HG03139 (cell line): ENCODE results near the gene COL2A1.

Source experiments
- ATAC-seq: cut with Tn5 transposase; IDR thresholded peaks from one replicate; pipeline ENCODE4 v1.9.1; 2021; ENCODE audit not compliant: unreplicated experiment

Gene COL2A1

GRCh38 chr12:48004053-48004941 lies at the start of gene COL2A1:
TSS of gene COL2A1 (minus strand) at chr12:48004476. CDS start at chr12:48004321, 155 bp downstream.
- ATAC-seq = no peak

DNA sequence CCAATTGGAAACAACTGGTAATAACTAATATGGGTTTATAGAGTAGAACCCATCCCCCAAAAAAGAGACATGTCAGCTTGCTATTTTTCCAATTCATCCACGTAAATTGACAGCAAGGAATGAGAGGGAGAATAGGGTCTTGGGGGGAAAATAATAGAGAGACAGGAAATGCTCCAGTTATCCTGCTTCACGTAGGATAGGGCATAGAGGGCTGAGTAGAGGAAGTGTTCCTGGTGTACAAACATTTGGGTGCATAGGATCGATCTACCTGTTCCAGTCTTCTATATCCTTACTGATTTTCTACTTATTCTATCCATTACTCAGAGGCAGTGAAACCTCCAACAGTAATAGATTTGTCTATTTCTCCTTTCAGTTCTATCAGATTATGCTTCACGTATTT lies 49.6 kb upstream of the COL2A1 start:
- no peak for ATAC-seq

DNA sequence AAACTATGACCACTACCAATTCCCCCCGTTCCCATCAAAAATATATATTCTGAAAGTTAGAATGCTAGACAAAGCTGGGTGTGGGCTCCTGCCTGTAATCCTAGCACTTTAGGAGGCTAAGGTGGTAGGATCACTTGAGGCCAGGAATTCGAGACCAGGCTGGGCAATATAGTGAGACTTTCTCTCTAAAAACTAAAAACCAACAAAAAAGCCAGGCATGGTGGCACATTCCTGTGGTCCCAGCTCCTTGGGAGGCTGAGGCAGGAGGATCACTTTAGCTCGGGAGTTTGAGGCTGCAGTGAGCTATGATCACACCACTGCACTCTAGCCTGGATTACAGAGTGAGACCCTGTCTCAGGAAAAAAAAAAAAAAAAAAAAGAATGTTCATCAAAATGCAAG lies 48.8 kb upstream of the COL2A1 start:
- ATAC-seq = no peak

DNA sequence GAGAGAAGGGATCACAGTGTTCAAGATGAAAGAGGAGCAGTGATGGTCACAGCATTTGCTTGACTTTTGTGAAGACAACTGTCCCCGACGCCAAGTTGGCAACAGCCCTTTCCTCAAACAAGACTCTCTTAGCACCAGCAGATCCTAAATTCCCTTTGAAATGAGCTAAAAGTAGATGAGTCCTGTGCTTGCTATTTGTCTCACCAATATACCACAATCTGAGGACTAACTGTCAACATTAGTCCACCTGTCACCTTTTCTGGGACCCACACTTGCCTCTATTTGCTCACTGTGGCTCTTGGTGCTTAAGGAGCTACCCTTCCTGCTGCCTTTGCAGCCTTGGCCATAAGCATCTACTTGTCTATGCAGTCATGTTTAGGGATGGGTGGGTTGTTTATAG lies 47.4 kb upstream of the COL2A1 start:
- no peak for ATAC-seq

GRCh38 chr12:48050174-48050573 lies 45.9 kb upstream of the COL2A1 start:
- no peak for ATAC-seq

- no peak for ATAC-seq
Observed at GRCh38 chr12:48045965-48046518, 41.8 kb upstream of the COL2A1 start.

- no peak for ATAC-seq
Observed at GRCh38 chr12:48045061-48045846, 41.0 kb upstream of the COL2A1 start.

GRCh38 chr12:48044396-48044795 lies 40.1 kb upstream of the COL2A1 start:
- ATAC-seq = no peak

DNA sequence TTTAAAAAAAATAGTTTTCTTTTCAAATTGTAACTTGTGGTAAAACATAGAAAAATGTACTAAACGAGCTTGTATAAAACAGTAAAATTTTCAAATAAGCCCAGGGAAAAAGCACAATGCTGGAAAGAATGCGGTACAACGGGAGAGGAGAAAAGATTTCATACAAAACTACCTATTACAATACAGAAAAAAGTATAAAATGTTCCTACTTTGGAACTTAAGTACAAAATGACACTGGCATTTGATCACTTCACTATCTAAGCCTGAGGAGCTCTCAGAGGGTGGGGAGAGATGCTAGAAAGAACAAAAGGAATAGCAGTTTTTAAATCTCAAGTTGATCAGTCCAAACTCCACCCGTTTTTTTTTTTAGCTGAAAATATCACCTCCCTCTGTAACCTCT lies 39.5 kb upstream of the COL2A1 start:
- ATAC-seq = no peak

DNA sequence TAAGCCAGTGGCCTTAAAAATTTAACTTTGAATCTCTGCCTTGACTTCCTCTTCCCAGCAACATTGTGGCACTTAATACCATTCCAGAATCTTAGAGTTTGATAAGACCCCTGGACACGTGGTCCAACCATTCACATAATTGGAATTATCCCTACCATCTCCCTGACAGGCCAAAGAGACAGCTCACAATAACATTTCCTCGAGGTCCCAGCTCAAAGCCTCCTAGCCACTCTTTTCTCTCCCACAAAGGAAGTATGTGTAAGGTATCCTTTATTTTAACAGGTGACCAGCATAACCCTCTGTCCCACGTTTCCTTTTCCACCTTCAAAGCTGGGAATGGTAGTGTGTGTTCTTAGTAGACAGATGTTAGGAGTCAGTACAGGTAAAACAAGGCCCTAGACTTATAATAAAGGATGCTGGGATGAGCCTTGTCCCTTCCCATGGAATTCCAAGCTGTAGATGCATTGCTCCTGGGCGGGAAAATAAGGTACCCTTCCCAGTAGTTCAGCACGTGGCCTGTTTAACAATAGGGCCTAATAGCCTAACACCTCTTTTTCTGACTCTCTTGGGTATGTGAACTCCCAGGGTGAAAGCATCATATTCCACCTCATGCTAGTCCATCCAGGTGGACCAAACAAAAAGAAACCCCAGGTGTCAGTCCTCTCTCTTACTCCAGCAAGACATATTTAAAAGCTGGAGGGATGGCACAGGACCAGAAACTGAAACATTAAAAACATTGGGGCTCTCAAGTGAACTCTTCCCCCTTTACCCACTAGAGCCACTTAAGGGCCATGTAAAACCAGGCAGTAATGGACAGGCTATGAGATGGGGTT lies 37.5 kb upstream of the COL2A1 start:
- ATAC-seq = no peak

DNA sequence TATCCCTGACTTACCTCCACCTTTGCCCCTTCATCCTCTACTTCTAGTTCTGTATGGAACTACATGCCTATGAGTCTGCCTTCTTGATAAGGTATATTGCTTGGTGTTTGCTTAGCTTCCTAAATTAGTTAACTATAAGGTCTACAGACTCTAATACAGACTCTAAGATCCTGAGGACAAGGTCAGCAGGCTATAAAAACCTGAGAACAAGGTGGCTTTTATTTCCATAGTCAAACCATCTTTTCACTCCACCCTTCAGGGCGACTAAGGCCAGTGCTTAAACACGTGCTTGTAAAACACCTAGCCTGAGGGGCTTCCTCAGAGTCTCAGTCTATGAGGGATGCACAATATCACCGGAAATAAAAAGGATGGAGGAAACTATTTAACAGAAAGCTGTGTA lies 36.1 kb upstream of the COL2A1 start:
- no peak for ATAC-seq

DNA sequence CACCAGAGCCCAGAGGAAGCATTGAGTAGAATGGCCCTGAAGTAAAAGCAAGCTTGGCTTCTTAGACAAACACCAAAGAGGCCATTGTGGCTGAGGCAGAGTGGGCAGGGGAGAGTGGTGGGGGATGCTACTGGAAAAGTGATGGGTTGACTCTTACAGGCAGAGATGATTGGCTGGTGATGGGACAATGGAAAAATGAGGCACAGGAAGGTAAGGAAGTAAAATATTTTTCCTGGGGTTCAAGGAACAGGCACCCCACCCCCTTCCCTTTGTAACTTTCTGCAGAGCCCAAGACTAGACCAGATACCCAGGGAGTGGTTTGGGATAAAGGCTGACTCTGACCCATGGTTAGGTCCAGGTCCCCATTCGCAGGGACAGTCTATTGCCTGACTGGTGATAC lies 34.9 kb upstream of the COL2A1 start:
- no peak for ATAC-seq

GRCh38 chr12:48038085-48038484 lies 33.8 kb upstream of the COL2A1 start:
- ATAC-seq = no peak

- no peak for ATAC-seq
Observed at GRCh38 chr12:48037267-48037915, 33.1 kb upstream of the COL2A1 start.

- no peak for ATAC-seq
Observed at GRCh38 chr12:48036818-48037217, 32.5 kb upstream of the COL2A1 start.

DNA sequence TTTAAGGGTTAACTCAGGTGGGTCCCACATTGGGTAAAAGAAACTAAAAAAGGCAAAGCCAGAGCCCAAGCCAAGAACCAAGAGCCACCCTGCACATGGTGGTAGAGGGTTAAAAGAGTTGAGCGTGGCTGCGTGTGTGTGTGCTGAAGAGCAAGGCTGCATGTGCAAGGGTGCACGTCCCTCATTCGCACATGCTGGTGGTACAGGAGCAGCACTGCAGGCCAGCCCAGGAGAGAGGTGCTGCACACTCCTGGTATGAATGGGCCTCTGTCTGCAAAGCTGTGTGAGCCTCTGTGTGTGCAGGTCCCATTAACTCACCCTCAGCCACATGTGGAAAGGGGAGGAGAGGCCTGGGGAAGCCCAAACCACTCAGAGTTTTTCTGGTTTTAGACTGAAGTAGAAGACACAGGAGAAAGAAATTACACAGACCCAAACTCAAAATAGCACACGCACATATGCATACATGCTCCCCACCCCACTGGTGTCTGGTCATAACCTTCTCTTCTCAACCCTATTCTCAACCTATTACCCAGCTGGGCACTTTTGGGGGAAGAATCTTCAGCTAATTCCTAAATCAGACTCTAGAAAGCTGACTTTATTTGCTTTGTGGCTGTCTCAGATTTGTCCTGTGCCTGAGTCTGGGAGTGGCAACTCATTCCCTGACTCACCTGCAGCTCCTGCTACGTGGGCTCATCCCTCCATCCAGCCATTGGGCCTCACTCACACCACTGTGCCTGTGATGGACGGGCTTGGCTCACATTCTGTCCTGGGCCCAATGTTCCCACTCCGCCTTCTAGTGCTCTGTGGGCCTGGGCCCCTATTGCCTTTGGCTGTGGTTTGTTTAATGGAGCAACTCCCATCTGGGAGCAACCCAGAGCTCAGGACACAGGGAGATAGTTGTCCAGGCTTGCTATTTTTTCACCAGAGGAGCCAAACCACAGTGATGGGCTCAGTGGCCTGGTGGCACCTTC lies 30.8 kb upstream of the COL2A1 start:
- ATAC-seq = no peak

- ATAC-seq = no peak
Observed at GRCh38 chr12:48033451-48033850, 29.2 kb upstream of the COL2A1 start.

- ATAC-seq = no peak
Observed at GRCh38 chr12:48032597-48032996, 28.3 kb upstream of the COL2A1 start.
